NCI-H2081 (cell line): Measurements from ENCODE around the gene TFAP2D.

ENCODE experiments used
- DNase-seq, 2 experiments: peaks; one replicate each; lab custom pipeline; 2025; lab: John Stamatoyannopoulos, UW

TFAP2D gene

DNA sequence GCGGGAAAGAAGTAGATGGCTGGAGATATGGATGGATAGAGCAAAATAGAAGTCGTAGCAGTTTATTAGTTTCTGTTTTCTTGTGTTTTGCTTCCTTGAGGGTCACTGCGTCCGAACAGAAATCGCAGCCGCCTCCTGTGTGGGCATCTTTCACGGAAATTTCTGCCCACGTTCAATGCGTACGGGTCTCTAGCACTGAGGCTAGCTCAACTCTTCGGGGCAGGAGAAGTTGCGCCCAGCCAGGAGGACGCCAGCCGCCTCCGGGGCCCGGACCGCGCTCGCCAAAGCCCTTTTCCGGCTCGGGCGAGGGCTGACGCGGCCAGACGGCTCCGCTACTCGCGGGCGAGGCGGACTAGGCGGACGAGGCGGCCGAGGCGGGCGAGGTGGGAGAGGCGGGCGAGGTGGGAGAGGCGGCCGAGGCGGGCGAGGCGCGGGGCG lies 106.2 kb downstream of the TFAP2D start:
- DNase-seq, result no peak

DNA sequence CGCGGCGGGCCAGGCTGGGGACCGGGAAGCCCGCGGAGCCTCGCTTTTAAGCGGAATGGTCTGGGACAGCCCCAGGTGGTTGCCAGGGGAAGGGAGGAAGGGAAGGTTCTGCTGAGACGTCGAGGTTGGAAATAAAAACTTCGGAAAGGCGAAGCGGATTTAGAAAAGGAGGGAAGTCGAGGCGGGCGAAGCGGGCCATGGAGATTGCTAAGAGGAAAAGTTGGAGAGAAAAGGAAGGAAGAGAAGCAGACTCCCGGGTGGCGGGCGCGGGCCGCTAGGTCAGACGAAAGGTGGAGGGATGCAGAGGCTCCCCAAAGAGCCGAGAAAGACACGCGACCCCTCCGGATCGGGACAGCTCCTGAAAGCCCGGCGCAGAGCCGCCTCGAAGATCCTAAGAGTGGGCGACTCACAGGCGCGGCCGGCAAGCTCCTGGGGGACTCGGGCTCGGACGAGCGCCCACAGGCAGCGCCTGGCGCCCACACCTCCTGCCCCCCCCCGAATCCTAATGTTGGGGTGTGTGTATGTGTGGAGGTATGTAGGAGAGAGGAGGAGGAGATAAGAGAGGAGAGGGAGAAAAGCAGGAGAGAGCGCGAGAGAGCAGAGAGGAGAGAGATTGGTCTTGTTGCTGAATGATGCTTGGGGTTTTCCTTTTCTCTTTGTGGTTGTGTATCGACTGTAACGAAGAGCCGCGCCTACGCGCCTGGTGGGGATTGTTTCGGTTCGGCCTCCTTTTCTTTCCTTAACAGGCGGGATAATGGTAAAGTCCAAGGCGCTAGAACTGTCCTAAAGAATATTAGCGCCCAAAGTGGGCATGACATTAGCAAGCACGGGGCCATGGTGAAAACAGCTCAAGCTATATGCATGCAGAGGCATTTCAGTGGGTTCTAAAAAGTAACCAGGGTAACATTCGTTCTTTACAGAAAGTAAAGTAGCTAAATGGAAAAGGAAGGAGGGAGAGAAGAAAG lies 106.9 kb downstream of the TFAP2D start:
- DNase-seq, result no peak

DNA sequence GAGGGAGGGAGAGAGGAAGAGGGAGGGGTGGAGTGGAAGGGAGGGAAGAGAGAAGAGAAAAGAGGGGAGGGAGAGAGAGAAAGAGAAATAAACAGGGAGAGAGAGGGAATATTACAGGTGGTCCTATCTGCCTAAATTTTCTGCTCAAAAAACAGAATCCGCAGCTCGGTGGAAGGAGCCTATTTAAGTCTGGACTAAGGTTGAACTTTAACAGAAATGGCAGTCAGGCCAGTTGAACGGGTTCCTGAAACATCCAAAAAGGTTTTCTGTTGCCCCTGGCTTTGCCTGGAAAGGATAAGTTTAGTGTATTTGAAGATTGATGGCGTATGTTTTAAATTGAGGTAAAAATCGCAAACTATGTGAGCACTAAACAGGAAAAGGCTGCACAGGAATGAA lies 107.5 kb downstream of the TFAP2D start:
- no peak for DNase-seq

DNA sequence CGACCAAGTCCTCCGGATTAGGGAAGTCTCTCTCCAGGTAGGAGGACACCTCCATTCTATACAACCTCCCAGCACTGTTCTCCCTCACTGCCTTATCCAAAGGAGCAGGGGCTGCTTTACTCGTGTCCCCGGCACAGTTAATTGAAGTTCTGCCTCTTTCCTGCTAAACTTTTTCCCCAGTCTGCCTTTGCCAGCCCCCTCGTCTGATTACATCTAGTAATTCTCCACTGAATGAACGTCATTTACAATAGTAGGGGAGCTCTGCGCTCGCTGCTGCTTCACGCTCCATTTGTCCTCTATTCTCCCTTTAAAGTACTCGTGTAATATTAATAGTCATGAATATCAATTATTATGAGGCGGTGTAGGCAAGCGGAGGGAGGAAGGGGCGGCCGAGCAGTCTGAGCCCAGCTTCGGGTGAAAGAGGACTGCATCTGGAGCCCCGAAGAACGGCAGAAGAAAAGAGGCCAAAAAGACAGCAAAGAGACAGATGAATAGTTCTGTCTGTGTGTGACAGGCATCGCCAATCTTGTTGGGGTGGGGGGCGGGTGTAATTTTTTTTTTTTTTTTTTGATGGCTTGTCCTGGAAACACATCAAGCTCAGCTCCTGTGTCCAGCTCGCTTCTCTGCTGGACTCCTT lies 108.2 kb downstream of the TFAP2D start:
- no peak for DNase-seq

DNA sequence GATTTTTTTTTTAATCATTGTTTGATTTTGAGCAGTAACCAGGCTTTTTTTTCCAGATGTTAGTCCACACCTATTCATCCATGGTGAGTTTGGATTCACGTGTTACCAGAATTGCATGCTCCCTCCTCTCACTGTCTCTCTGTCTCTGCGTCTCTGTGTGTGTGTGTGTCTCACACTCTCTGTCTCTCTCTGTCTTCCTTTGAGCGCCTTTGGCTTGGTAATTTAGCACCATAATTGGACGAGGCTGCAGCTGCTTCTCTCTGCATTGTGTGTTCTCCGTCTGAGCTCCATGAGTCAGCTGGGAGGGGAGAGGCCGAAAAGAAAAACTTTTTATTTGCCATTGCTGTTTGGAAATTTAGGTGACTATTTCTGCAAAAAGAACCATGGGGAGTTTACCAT lies 108.8 kb downstream of the TFAP2D start:
- DNase-seq, result peak in 1 of 2 experiments; percentile 32
